Measurements from ENCODE around the gene ATP4B. TPM values are rescaled to one million over a fixed set of nuclear protein-coding genes. Genes with fewer than 3 reads are reported as not detected.

ATP4B gene
- total and polyA plus RNA-seq, 2 of the 8 experiments (the other 6 are each of a cell fraction or from before 2014, with no cell fraction given), result 0.05 TPM; not detected in 1

- no peak overlapping the region for H3K9ac ChIP-seq (replicated peaks in 1 of 4; ENCODE audit: extremely low read depth in 1 of 4, low read depth in 3 of 4, low read length in 3 of 4)
- H3K56ac ChIP-seq (replicated peaks; ENCODE audit: insufficient read length, low read depth, low read length), result no peak overlapping the region
- H3K4me1 ChIP-seq (replicated peaks in 1 of 4; ENCODE audit: control insufficient read depth in 3 of 4, insufficient read depth in 4 of 4, low read length in 3 of 4), result peaks cover 0 to 6% (median under 1%) of the 10 kb centered on the region in 4 experiments; a peak in 4 of 7 replicates
- WGBS, 2 experiments (ENCODE audit: extremely low coverage in 1 of 2, insufficient coverage in 1 of 2, insufficient read length in 1 of 2, insufficient replicate concordance in 2 of 2, low coverage in 1 of 2, low lambda C conversion rate in 2 of 2, missing lambda C conversion rate in 1 of 2), result 92% methylated on average over 27 of the region's 28 CpGs; no CpG with 5 or more reads in 1 of the 2 experiments
- no peak overlapping the region for H3K23ac ChIP-seq (ENCODE audit: insufficient read length)
- peaks cover 2 to 5% (median 3%) of the 10 kb centered on the region in 4 experiments; a peak in 4 of 8 replicates for H3K36me3 ChIP-seq (ENCODE audit: control insufficient read depth in 2 of 4, insufficient read depth in 4 of 4, low read length in 3 of 4)
- H2AK5ac ChIP-seq (ENCODE audit: low read depth, low read length), result no peak overlapping the region
- peaks cover 2% of the 10 kb centered on the region; the same call in 1 of the 2 replicates for H3K23me2 ChIP-seq (ENCODE audit: low read depth, low read length)
- H3K27ac ChIP-seq (ENCODE audit: low read depth, low read length), result no peak overlapping the region
- no peak overlapping the region for H2BK20ac ChIP-seq (ENCODE audit: low read length)
- H4K8ac ChIP-seq (ENCODE audit: extremely low read depth, insufficient read depth, low read length), result no peak overlapping the region
- no peak overlapping the region for H3K4me3 ChIP-seq (ENCODE audit: extremely low read depth in 1 of 4, insufficient read depth in 2 of 4, low read depth in 3 of 4, low read length in 4 of 4)
- no peak for FAIRE-seq
- no peak for DNase-seq (ENCODE audit: low read depth in 1 of 2, low spot score in 2 of 2)
- no peak overlapping the region for H2BK15ac ChIP-seq (ENCODE audit: low read length)
- no peak overlapping the region for H3K14ac ChIP-seq (ENCODE audit: insufficient read length)
- H2AFZ ChIP-seq (ENCODE audit: low read length), result no peak overlapping the region
- H3K9me3 ChIP-seq (ENCODE audit: insufficient read depth in 2 of 2, low read depth in 1 of 2, low read length in 1 of 2), result no peaks in the 10 kb centered on the region
- H3K27me3 ChIP-seq (replicated peaks in 1 of 4; ENCODE audit: control insufficient read depth in 3 of 4, extremely low read depth in 1 of 4, insufficient read depth in 3 of 4, low read length in 3 of 4), result no peaks in the 10 kb centered on the region
- no peak overlapping the region for H3K4me2 ChIP-seq (ENCODE audit: insufficient read depth in 1 of 2, low read depth in 2 of 2, low read length in 2 of 2)
- ChIA-PET POLR2A (ENCODE audit: partially characterized antibody) (no interaction called here), CTCF (ENCODE audit: partially characterized antibody) (interaction anchor here (0.7 kb wide), 1 partner anchor 28 kb away, joined by 3 read pairs; no protein-coding TSS in a partner anchor)
- no peak overlapping the region for H2BK12ac ChIP-seq (ENCODE audit: low read depth, low read length)
- no peak overlapping the region for H2BK5ac ChIP-seq (ENCODE audit: low read depth, low read length)
- no peak overlapping the region for H4K5ac ChIP-seq (ENCODE audit: insufficient read length, low read depth, low read length)
- no peak overlapping the region for H3K4ac ChIP-seq (replicated peaks; ENCODE audit: insufficient read length, low read depth, low read length)
- H3K79me1 ChIP-seq (ENCODE audit: low read depth, low read length), result peaks cover 35% of the 10 kb centered on the region
- H3K18ac ChIP-seq (ENCODE audit: extremely low read depth, low read length), result no peak overlapping the region
- peaks cover 11 to 23% of the 10 kb centered on the region in 2 experiments for H4K20me1 ChIP-seq (replicated peaks in 1 of 2; ENCODE audit: control insufficient read depth in 1 of 2, insufficient read depth in 2 of 2, low read length in 2 of 2)
- H2BK120ac ChIP-seq (replicated peaks; ENCODE audit: low read depth, low read length), result no peak overlapping the region
- no peak overlapping the region for H4K91ac ChIP-seq (replicated peaks; ENCODE audit: insufficient read length, low read length)
- peaks cover 0 to 91% of the 10 kb centered on the region in 2 experiments; a peak in 3 of 4 replicates for H3K79me2 ChIP-seq (ENCODE audit: control insufficient read depth in 1 of 2, insufficient read depth in 2 of 2, low read length in 2 of 2)
- TF ChIP-seq CBX8 (IDR thresholded peaks at IDR 0.05; ENCODE audit: borderline replicate concordance, low read depth, low read length) (no peak), SIN3A (conservative IDR thresholded peaks at IDR 0.05 in 1 of 2, IDR thresholded peaks at IDR 0.05 in 1 of 2; ENCODE audit: low read depth in 1 of 2, low read length in 2 of 2) (no peak), JUND (IDR thresholded peaks at IDR 0.05; ENCODE audit: low read length) (no peak), NANOG (IDR thresholded peaks at IDR 0.05; ENCODE audit: insufficient read depth, low read depth, low read length, poor library complexity, severe bottlenecking) (no peak), SRF (IDR thresholded peaks at IDR 0.05; ENCODE audit: low read depth, low read length) (no peak), CTCF (IDR thresholded peaks at IDR 0.05; ENCODE audit: control extremely low read depth in 1 of 3, insufficient read depth in 1 of 3, low read depth in 1 of 3, low read length in 3 of 3) (no peak), SP4 (IDR thresholded peaks at IDR 0.05; ENCODE audit: low read length) (no peak), POLR2AphosphoS5 (IDR thresholded peaks at IDR 0.05; ENCODE audit: low read depth, low read length) (no peak), CEBPB (IDR thresholded peaks at IDR 0.05; ENCODE audit: low read depth, low read length) (no peak)
Measured at GRCh38 chr13:113607056-113607888, 50.7 kb downstream of the ATP4B start.

All from H1 (cell line).